ENCODE data around the gene TRABD2B. TPM values are rescaled to one million over a fixed set of nuclear protein-coding genes. Genes with fewer than 3 reads are reported as not detected.

TRABD2B gene
- total and polyA plus RNA-seq, 2 of the 13 experiments (the other 11 are each of a cell fraction or from before 2014, with no cell fraction given) = 0.04 TPM; not detected in 1

GRCh38 chr1:48006264-48006663, 9.1 kb upstream of the TRABD2B start (continued):
- TF ChIP-seq DMTF1 (CRISPR knock-in tag; IDR thresholded peaks at IDR 0.05) = no peak

- 48% methylated on average over 8 of the region's 8 CpGs for WGBS (ENCODE audit: low lambda C conversion rate)
- H3K4me3 ChIP-seq (replicated peaks in 1 of 3; ENCODE audit: insufficient read depth in 1 of 3, low read depth in 2 of 3, low read length in 3 of 3) = no peak overlapping the region
- TF ChIP-seq ZNF589 (CRISPR knock-in tag; conservative IDR thresholded peaks at IDR 0.05) (no peak), ZNF263 (CRISPR knock-in tag; IDR thresholded peaks at IDR 0.05) (no peak), NBN (conservative IDR thresholded peaks at IDR 0.05) (no peak), ZNF550 (CRISPR knock-in tag; IDR thresholded peaks at IDR 0.05; ENCODE audit: borderline replicate concordance) (no peak), ZFX (CRISPR knock-in tag; IDR thresholded peaks at IDR 0.05; ENCODE audit: low read depth) (no peak)
- FAIRE-seq (no peak), ATAC-seq (no peak), DNase-seq (ENCODE audit: low spot score) (no peak)
- H4K20me1 ChIP-seq (ENCODE audit: insufficient read depth, low read length) = no peaks in the 10 kb centered on the region
- in situ Hi-C loops (cut with HindIII; ENCODE audit: extremely low pct_ligation_motif_present, low pct_unique_long_range_greater_than_20kb) (no loop called here), intact Hi-C loops (cut with micrococcal nuclease; ENCODE audit: unreplicated experiment) (no loop called here)
- no peak overlapping the region for H3K9ac ChIP-seq (ENCODE audit: insufficient read depth, low read depth, low read length)
- no peak overlapping the region for H3K4me2 ChIP-seq (ENCODE audit: low read depth, low read length)
- no peak overlapping the region for H3K27ac ChIP-seq (ENCODE audit: extremely low read length, insufficient read depth, low read length)
- no peaks in the 10 kb centered on the region for H3K36me3 ChIP-seq (replicated peaks in 1 of 2; ENCODE audit: control insufficient read depth in 1 of 2, insufficient read depth in 2 of 2, low read length in 2 of 2)
- no peaks in the 10 kb centered on the region for H3K79me2 ChIP-seq (ENCODE audit: insufficient read depth, low read length)
- H2AFZ ChIP-seq (ENCODE audit: low read length) = no peak overlapping the region
- no peaks in the 10 kb centered on the region for H3K4me1 ChIP-seq (ENCODE audit: insufficient read depth, low read length)
- no TSS peak for BruUV-seq (replicated peaks)
- no peaks in the 10 kb centered on the region for H3K9me3 ChIP-seq (ENCODE audit: low read length)
- peaks cover 0 to 4% of the 10 kb centered on the region in 2 experiments; a peak in 1 of 5 replicates for H3K27me3 ChIP-seq (ENCODE audit: control insufficient read depth in 1 of 2, insufficient read depth in 2 of 2, low read length in 2 of 2)
- POLR2A ChIA-PET = no interaction called here
- CTCF ChIA-PET (ENCODE audit: low intra/inter-chr PET ratio, low total read pairs) = no interaction called here
Measured at GRCh38 chr1:48005253-48006117, 8.3 kb upstream of the TRABD2B start.
